Loucy (cell line): Measurements from ENCODE around the gene ITIH1.

Experiments
- H2AFZ ChIP-seq: fragments of 200-600 bp; sonication (generic); 2 replicates; pipeline ENCODE4 v1.6.0; 2016; ENCODE audit warnings: antibody characterized with exemption, mild to moderate bottlenecking, low read length, moderate library complexity
- H3F3A ChIP-seq: fragments of 200-600 bp; 2 replicates; pipeline ENCODE4 v1.6.0; 2016; ENCODE audit warnings: antibody characterized with exemption, low read depth, mild to moderate bottlenecking
- H3K27me3 ChIP-seq: fragments of 200-600 bp; sonication (generic); 2 replicates; pipeline ENCODE4 v1.6.1; 2014; ENCODE audit warnings: low read length, mild to moderate bottlenecking; ENCODE audit not compliant: insufficient read depth, poor library complexity, severe bottlenecking
- H3K36me3 ChIP-seq: fragments of 200-600 bp; sonication (generic); 2 replicates; pipeline ENCODE4 v1.6.1; 2016; ENCODE audit warnings: low read length; ENCODE audit not compliant: insufficient read depth
- H3K4me1 ChIP-seq: fragments of 200-600 bp; sonication (generic); 2 replicates; pipeline ENCODE4 v1.5.1; 2014; ENCODE audit warnings: low read length, mild to moderate bottlenecking; ENCODE audit not compliant: insufficient read depth, poor library complexity, severe bottlenecking
- H3K4me2 ChIP-seq: fragments of 200-600 bp; sonication (generic); 2 replicates; pipeline ENCODE4 v1.6.0; 2014; ENCODE audit warnings: antibody characterized with exemption, low read length, low read depth, mild to moderate bottlenecking; ENCODE audit not compliant: poor library complexity, severe bottlenecking
- H3K4me3 ChIP-seq: fragments of 200-600 bp; sonication (generic); 2 replicates; pipeline ENCODE4 v1.5.1; 2014; ENCODE audit warnings: low read length, mild to moderate bottlenecking, mixed read lengths; ENCODE audit not compliant: poor library complexity, severe bottlenecking
- H3K79me2 ChIP-seq: fragments of 200-600 bp; sonication (generic); 2 replicates; pipeline ENCODE4 v1.6.1; 2014; ENCODE audit warnings: low read length; ENCODE audit not compliant: insufficient read depth
- H3K9ac ChIP-seq: fragments of 200-600 bp; sonication (generic); 2 replicates; pipeline ENCODE4 v1.6.0; 2014; ENCODE audit warnings: mild to moderate bottlenecking, low read depth, low read length, moderate library complexity; ENCODE audit not compliant: poor library complexity, severe bottlenecking
- H3K9me2 ChIP-seq: fragments of 200-600 bp; sonication (generic); replicated peaks from 2 replicates; pipeline ENCODE4 v1.6.1; 2016; ENCODE audit warnings: low read depth, low read length, mixed read lengths
- H3K9me3 ChIP-seq: fragments of 200-600 bp; sonication (generic); 2 replicates; pipeline ENCODE4 v1.6.1; 2014; ENCODE audit warnings: mild to moderate bottlenecking, antibody characterized with exemption, low read length, low read depth; ENCODE audit not compliant: insufficient read depth
- H4K20me1 ChIP-seq: fragments of 200-600 bp; sonication (generic); 2 replicates; pipeline ENCODE4 v1.6.0; 2014; ENCODE audit warnings: antibody characterized with exemption, low read length, mild to moderate bottlenecking; ENCODE audit not compliant: insufficient read depth, poor library complexity, severe bottlenecking
- CTCF ChIP-seq: fragments of 200-600 bp; sonication (generic); conservative IDR thresholded peaks from 2 replicates; pipeline ENCODE4 v1.5.1; 2014; ENCODE audit warnings: mild to moderate bottlenecking, antibody characterized with exemption, low read length
- EZH2phosphoT487 ChIP-seq: fragments of 200-600 bp; IDR thresholded peaks from 2 replicates; pipeline ENCODE4 v1.6.1; 2018; ENCODE audit warnings: antibody characterized with exemption, mild to moderate bottlenecking, moderate library complexity, borderline replicate concordance

Gene ITIH1

DNA sequence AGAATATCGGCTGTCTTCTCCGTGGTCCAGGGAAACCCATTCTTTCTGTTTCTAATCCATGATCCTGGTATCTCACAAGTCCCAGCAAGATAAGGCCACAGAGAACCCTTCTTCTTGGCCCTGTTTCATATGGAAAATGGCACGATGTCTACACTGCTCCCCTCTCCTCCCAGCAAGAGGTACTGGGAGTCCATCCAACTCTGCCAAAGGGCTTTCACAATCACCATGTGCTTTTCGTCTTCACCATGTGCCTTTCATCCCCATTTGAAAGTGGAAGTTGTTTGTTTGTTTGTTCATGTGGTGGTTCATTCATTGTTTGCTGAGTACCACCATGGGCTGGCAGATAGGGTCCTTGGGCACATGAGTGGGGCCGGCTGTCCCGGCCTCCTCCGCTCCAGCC lies 22.7 kb downstream of the ITIH1 start:
- Histone ChIP-seq H4K20me1 (no peaks in the 10 kb centered on the region), H3F3A (no peaks in the 10 kb centered on the region), H3K9me3 (no peaks in the 10 kb centered on the region), H3K9me2 (no peaks in the 10 kb centered on the region), H3K79me2 (no peaks in the 10 kb centered on the region), H3K4me1 (no peaks in the 10 kb centered on the region), H3K4me3 (no peak overlapping the region), H3K4me2 (no peak overlapping the region), H3K27me3 (no peaks in the 10 kb centered on the region), H3K36me3 (no peaks in the 10 kb centered on the region), H2AFZ (no peak overlapping the region), H3K9ac (no peak overlapping the region)
- TF ChIP-seq EZH2phosphoT487, result no peak
- no peak for TF ChIP-seq CTCF

- no peak overlapping the region for H2AFZ ChIP-seq
- no peaks in the 10 kb centered on the region for H3F3A ChIP-seq
- H3K4me2 ChIP-seq, result no peak overlapping the region
- no peaks in the 10 kb centered on the region for H3K9me3 ChIP-seq
- no peaks in the 10 kb centered on the region for H3K36me3 ChIP-seq
- no peaks in the 10 kb centered on the region for H3K27me3 ChIP-seq
- H3K9ac ChIP-seq, result no peak overlapping the region
- H3K79me2 ChIP-seq, result no peaks in the 10 kb centered on the region
- H4K20me1 ChIP-seq, result no peaks in the 10 kb centered on the region
- no peak for TF ChIP-seq EZH2phosphoT487
- TF ChIP-seq CTCF, result no peak
- no peaks in the 10 kb centered on the region for H3K4me1 ChIP-seq
- H3K4me3 ChIP-seq, result no peak overlapping the region
- H3K9me2 ChIP-seq, result no peaks in the 10 kb centered on the region
Measured at GRCh38 chr3:52801839-52802238, 24.4 kb downstream of the ITIH1 start.

- Histone ChIP-seq H4K20me1 (no peaks in the 10 kb centered on the region), H3K9me2 (no peaks in the 10 kb centered on the region), H3K9ac (no peak overlapping the region), H3K9me3 (no peaks in the 10 kb centered on the region), H3K4me2 (no peak overlapping the region), H3K36me3 (no peaks in the 10 kb centered on the region), H2AFZ (no peak overlapping the region), H3F3A (no peaks in the 10 kb centered on the region), H3K4me1 (peaks cover 14% of the 10 kb centered on the region), H3K27me3 (no peaks in the 10 kb centered on the region), H3K4me3 (no peak overlapping the region), H3K79me2 (no peaks in the 10 kb centered on the region)
- TF ChIP-seq EZH2phosphoT487 (no peak), CTCF (no peak)
Measured at GRCh38 chr3:52805270-52806039, 28.1 kb downstream of the ITIH1 start.
